WTC11 (cell line): ENCODE measurements around the gene DCD. TPM values are rescaled to one million over a fixed set of nuclear protein-coding genes. Genes with fewer than 3 reads are reported as not detected.

Source experiments
- ATAC-seq: fragments of 200-7000 bp; cut with Tn5 transposase; 2 replicates; pipeline ENCODE4 v1.10.0; 2021; ENCODE audit warnings: mild to moderate bottlenecking, moderate library complexity
- CTCF ChIA-PET: fragments of 300-600 bp; sonication (Branson Sonifier 250); formaldehyde crosslinking; loops from one replicate; lab custom pipeline; 2021; ENCODE audit warnings: antibody characterized with exemption; lab: Charles Lee
- POLR2A ChIA-PET: fragments of 350-600 bp; sonication (Branson Sonifier 250); formaldehyde crosslinking; loops from one replicate; lab custom pipeline; 2021; ENCODE audit warnings: antibody characterized with exemption; lab: Charles Lee
- DNase-seq: peaks from one replicate; pipeline ENCODE4 v3.0.0; 2021; ENCODE audit warnings: low spot score
- H3K27ac Mint-ChIP-seq: 2 replicates; pipeline ENCODE4 v1.8.0; 2021; ENCODE audit warnings: mixed read lengths
- H3K27me3 Mint-ChIP-seq: 2 replicates; pipeline ENCODE4 v1.8.0; 2021; ENCODE audit warnings: low read depth, mild to moderate bottlenecking, moderate library complexity, mixed read lengths
- H3K36me3 Mint-ChIP-seq: 2 replicates; pipeline ENCODE4 v1.8.0; 2021; ENCODE audit warnings: mixed read lengths
- H3K4me1 Mint-ChIP-seq: 2 replicates; pipeline ENCODE4 v1.8.0; 2022; ENCODE audit warnings: mixed read lengths
- H3K4me3 Mint-ChIP-seq: 2 replicates; pipeline ENCODE4 v1.8.0; 2021; ENCODE audit warnings: mild to moderate bottlenecking, moderate library complexity, mixed read lengths
- H3K9me3 Mint-ChIP-seq: 2 replicates; pipeline ENCODE4 v1.8.0; 2021; ENCODE audit warnings: mixed read lengths
- AR ChIP-seq: fragments of 250-450 bp; sonication (Bioruptor Pico); IDR thresholded peaks from 2 replicates; pipeline ENCODE4 v1.9.0; 2021; ENCODE audit warnings: mild to moderate bottlenecking
- ARID4B ChIP-seq: sonication (generic); formaldehyde crosslinking; IDR thresholded peaks from 2 replicates; pipeline ENCODE4 v1.8.0; 2023; ENCODE audit warnings: missing genetic modification reagents, mild to moderate bottlenecking, borderline replicate concordance
- ATF1 ChIP-seq: sonication (generic); formaldehyde crosslinking; IDR thresholded peaks from 2 replicates; pipeline ENCODE4 v1.8.1; 2023; ENCODE audit warnings: mild to moderate bottlenecking, moderate library complexity, missing genetic modification reagents
- CREM ChIP-seq: sonication (generic); formaldehyde crosslinking; IDR thresholded peaks from 2 replicates; pipeline ENCODE4 v1.8.1; 2022; ENCODE audit warnings: mild to moderate bottlenecking, missing genetic modification reagents, moderate library complexity
- EMX1 ChIP-seq: fragments of 250-450 bp; sonication (Bioruptor Pico); IDR thresholded peaks from 2 replicates; pipeline ENCODE4 v1.8.0; 2021; ENCODE audit warnings: mild to moderate bottlenecking
- ESRRA ChIP-seq: sonication (generic); formaldehyde crosslinking; IDR thresholded peaks from 2 replicates; pipeline ENCODE4 v1.8.1; 2022; ENCODE audit warnings: mild to moderate bottlenecking, missing genetic modification reagents, borderline replicate concordance
- ETV6 ChIP-seq: sonication (generic); formaldehyde crosslinking; IDR thresholded peaks from 2 replicates; pipeline ENCODE4 v1.8.1; 2022; ENCODE audit warnings: mild to moderate bottlenecking, missing genetic modification reagents
- HMGA2 ChIP-seq: fragments of 250-450 bp; sonication (Bioruptor Pico); IDR thresholded peaks from 2 replicates; pipeline ENCODE4 v1.4.0; 2021; ENCODE audit warnings: mild to moderate bottlenecking, moderate library complexity
- JAZF1 ChIP-seq: fragments of 250-450 bp; sonication (Bioruptor Pico); IDR thresholded peaks from 2 replicates; pipeline ENCODE4 v1.9.0; 2021; ENCODE audit warnings: moderate library complexity, mild to moderate bottlenecking, inconsistent platforms
- NR2C2 ChIP-seq: sonication (generic); formaldehyde crosslinking; IDR thresholded peaks from 2 replicates; pipeline ENCODE4 v1.8.0; 2022; ENCODE audit warnings: mild to moderate bottlenecking, missing genetic modification reagents
- NR3C1 ChIP-seq: sonication (generic); formaldehyde crosslinking; conservative IDR thresholded peaks from 2 replicates; pipeline ENCODE4 v1.8.1; 2023; ENCODE audit warnings: low read depth, mild to moderate bottlenecking, missing genetic modification reagents
- USF2 ChIP-seq: sonication (generic); formaldehyde crosslinking; IDR thresholded peaks from 2 replicates; pipeline ENCODE4 v1.8.1; 2023; ENCODE audit warnings: mild to moderate bottlenecking, missing genetic modification reagents, moderate library complexity
- ZNF138 ChIP-seq: sonication (generic); formaldehyde crosslinking; conservative IDR thresholded peaks from 2 replicates; pipeline ENCODE4 v1.8.1; 2022; ENCODE audit warnings: mild to moderate bottlenecking, moderate library complexity, missing genetic modification reagents
- total RNA-seq: library from RNA; stranded (reverse); gene quantifications from 3 replicates; pipeline ENCODE4 v1.2.3, GENCODE V29; 2021
- TF ChIP-seq, protein P1 (sequence below): sonication (generic); formaldehyde crosslinking; IDR thresholded peaks from 2 replicates; pipeline ENCODE4 v1.8.0; 2022; ENCODE audit warnings: missing genetic modification reagents
- TF ChIP-seq, protein P2 (sequence below): sonication (generic); formaldehyde crosslinking; conservative IDR thresholded peaks from 2 replicates; pipeline ENCODE4 v1.8.1; 2023; ENCODE audit warnings: mild to moderate bottlenecking, low read depth, missing genetic modification reagents, moderate library complexity

The DCD gene
- total RNA-seq, 1 experiment from 2014 or later: not detected

DNA sequence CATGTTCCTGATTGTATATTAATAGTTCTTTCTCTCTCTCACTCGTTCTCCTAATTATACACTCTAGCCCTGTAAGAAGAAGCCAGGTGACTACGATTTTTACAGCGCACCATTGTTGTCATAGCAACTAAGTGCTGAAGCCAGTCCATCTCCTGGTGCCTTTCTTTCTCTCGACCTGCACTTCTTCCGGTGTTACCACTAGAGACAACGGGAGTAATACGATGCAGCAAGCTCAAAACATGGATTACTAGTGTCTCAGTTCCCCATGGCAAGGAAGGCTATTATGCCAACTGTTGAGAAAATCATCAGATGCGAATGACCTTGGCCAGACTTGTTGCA is 40.8 kb upstream of the DCD start:
- Mint-ChIP-seq H3K4me3 (no peak overlapping the region), H3K4me1 (peaks cover 30% of the 10 kb centered on the region), H3K9me3 (peaks cover 19% of the 10 kb centered on the region), H3K27ac (no peak overlapping the region), H3K27me3 (peaks cover 28% of the 10 kb centered on the region), H3K36me3 (peaks cover 19% of the 10 kb centered on the region)
- ChIA-PET POLR2A (no interaction called here), CTCF (interaction anchor here (0.7 to 4.3 kb wide), 12 partner anchors 9 to 383 kb away, joined by 3 to 75 read pairs (median 7); no protein-coding TSS in a partner anchor)
- ATAC-seq (no peak), DNase-seq (no peak)
- TF ChIP-seq EMX1 (CRISPR knock-in tag): no peak
- TF ChIP-seq, protein P1, sequence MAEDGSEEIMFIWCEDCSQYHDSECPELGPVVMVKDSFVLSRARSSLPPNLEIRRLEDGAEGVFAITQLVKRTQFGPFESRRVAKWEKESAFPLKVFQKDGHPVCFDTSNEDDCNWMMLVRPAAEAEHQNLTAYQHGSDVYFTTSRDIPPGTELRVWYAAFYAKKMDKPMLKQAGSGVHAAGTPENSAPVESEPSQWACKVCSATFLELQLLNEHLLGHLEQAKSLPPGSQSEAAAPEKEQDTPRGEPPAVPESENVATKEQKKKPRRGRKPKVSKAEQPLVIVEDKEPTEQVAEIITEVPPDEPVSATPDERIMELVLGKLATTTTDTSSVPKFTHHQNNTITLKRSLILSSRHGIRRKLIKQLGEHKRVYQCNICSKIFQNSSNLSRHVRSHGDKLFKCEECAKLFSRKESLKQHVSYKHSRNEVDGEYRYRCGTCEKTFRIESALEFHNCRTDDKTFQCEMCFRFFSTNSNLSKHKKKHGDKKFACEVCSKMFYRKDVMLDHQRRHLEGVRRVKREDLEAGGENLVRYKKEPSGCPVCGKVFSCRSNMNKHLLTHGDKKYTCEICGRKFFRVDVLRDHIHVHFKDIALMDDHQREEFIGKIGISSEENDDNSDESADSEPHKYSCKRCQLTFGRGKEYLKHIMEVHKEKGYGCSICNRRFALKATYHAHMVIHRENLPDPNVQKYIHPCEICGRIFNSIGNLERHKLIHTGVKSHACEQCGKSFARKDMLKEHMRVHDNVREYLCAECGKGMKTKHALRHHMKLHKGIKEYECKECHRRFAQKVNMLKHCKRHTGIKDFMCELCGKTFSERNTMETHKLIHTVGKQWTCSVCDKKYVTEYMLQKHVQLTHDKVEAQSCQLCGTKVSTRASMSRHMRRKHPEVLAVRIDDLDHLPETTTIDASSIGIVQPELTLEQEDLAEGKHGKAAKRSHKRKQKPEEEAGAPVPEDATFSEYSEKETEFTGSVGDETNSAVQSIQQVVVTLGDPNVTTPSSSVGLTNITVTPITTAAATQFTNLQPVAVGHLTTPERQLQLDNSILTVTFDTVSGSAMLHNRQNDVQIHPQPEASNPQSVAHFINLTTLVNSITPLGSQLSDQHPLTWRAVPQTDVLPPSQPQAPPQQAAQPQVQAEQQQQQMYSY (CRISPR knock-in tag): peak; percentile 70

DNA sequence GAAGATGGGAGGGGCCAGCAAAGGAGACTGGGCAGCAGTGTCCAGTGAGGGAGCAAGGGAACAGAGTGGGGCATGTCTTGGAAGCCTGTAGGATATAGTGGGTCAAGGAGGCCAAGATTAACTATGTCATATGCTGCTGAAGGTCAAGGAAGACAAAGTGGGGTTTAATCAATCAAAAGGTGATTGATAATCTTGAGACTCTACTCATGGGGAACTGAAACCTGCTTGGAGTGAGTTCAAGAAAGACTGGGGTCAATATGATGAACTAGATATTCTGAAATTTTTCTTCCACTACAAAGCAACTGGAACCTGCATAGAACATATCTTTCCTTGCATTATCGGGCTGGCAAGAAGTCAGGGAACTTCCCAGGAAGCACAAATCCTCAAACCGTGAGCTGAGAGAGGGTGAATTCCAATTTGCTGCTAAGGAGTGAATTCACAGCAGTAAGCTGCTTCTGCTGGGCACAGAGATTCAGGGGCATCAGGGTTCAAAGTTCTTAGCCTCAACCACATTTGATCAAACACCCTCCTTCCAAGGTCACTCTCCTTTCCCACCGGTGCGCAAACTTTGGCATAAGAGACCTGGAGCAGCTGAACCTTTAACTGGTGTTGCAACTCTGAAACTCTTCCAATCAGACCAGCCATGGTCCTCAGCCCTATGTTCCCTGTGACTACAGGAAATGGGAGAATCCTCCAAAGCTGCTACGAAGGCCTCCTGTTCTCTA is 40.3 kb upstream of the DCD start:
- Mint-ChIP-seq H3K27me3 (peaks cover 28% of the 10 kb centered on the region), H3K27ac (no peak overlapping the region), H3K4me1 (peaks cover 36% of the 10 kb centered on the region), H3K9me3 (peaks cover 19% of the 10 kb centered on the region), H3K36me3 (peaks cover 19% of the 10 kb centered on the region), H3K4me3 (no peak overlapping the region)
- CTCF ChIA-PET: interaction anchor here (0.7 to 4.3 kb wide), 8 partner anchors 9 to 271 kb away, joined by 3 to 75 read pairs (median 10); no protein-coding TSS in a partner anchor
- POLR2A ChIA-PET: no interaction called here
- DNase-seq: no peak
- no peak for ATAC-seq
- TF ChIP-seq ZNF138 (CRISPR knock-in tag) (no peak), JAZF1 (CRISPR knock-in tag) (no peak), CREM (CRISPR knock-in tag) (no peak), HMGA2 (CRISPR knock-in tag) (no peak), USF2 (CRISPR knock-in tag) (no peak), ATF1 (CRISPR knock-in tag) (no peak), ETV6 (CRISPR knock-in tag) (no peak), ESRRA (CRISPR knock-in tag) (no peak), ARID4B (CRISPR knock-in tag) (no peak), AR (CRISPR knock-in tag) (no peak), NR3C1 (CRISPR knock-in tag) (no peak), NR2C2 (no peak)
- TF ChIP-seq, protein P2, sequence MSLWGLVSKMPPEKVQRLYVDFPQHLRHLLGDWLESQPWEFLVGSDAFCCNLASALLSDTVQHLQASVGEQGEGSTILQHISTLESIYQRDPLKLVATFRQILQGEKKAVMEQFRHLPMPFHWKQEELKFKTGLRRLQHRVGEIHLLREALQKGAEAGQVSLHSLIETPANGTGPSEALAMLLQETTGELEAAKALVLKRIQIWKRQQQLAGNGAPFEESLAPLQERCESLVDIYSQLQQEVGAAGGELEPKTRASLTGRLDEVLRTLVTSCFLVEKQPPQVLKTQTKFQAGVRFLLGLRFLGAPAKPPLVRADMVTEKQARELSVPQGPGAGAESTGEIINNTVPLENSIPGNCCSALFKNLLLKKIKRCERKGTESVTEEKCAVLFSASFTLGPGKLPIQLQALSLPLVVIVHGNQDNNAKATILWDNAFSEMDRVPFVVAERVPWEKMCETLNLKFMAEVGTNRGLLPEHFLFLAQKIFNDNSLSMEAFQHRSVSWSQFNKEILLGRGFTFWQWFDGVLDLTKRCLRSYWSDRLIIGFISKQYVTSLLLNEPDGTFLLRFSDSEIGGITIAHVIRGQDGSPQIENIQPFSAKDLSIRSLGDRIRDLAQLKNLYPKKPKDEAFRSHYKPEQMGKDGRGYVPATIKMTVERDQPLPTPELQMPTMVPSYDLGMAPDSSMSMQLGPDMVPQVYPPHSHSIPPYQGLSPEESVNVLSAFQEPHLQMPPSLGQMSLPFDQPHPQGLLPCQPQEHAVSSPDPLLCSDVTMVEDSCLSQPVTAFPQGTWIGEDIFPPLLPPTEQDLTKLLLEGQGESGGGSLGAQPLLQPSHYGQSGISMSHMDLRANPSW (CRISPR knock-in tag): no peak
